ENCODE results near the gene VSNL1. TPM values are rescaled to one million over a fixed set of nuclear protein-coding genes. Genes with fewer than 3 reads are reported as not detected.

VSNL1 gene
- total RNA-seq, 1 donor from 2014 or later: 6.1 TPM

DNA sequence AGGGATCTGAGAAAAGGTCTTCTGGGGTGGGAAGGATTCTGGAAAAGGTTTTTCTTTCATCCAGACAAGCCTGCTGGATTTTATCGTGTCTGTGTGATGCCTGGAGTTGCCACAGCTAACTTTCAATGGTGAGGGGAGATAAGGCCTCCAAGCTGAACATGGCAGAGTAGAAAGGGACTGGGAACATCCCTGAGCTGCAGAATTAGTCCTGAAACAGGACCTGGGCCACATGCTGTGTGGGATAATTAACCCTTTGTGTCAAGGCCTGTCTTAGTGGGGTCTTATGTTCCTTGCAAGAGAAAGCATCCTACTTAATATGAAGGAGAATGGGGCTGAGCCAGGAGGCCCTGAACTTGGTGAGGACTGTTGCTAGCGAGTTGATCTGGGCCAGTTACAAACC, 66.4 kb downstream of the VSNL1 start:
- TF ChIP-seq, protein P1, sequence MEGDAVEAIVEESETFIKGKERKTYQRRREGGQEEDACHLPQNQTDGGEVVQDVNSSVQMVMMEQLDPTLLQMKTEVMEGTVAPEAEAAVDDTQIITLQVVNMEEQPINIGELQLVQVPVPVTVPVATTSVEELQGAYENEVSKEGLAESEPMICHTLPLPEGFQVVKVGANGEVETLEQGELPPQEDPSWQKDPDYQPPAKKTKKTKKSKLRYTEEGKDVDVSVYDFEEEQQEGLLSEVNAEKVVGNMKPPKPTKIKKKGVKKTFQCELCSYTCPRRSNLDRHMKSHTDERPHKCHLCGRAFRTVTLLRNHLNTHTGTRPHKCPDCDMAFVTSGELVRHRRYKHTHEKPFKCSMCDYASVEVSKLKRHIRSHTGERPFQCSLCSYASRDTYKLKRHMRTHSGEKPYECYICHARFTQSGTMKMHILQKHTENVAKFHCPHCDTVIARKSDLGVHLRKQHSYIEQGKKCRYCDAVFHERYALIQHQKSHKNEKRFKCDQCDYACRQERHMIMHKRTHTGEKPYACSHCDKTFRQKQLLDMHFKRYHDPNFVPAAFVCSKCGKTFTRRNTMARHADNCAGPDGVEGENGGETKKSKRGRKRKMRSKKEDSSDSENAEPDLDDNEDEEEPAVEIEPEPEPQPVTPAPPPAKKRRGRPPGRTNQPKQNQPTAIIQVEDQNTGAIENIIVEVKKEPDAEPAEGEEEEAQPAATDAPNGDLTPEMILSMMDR (IDR thresholded peaks at IDR 0.05; ENCODE audit: partially characterized antibody, unreplicated experiment): no peak
- Mint-ChIP-seq H3K9me3 (ENCODE audit: unreplicated experiment) (no peaks in the 10 kb centered on the region), H3K4me3 (ENCODE audit: unreplicated experiment) (no peak overlapping the region), H3K36me3 (ENCODE audit: unreplicated experiment) (no peaks in the 10 kb centered on the region), H3K27me3 (ENCODE audit: unreplicated experiment) (peaks cover 3% of the 10 kb centered on the region), H3K4me1 (ENCODE audit: low read depth, unreplicated experiment) (peaks cover 5% of the 10 kb centered on the region), H3K27ac (ENCODE audit: unreplicated experiment) (no peak overlapping the region)
- DNase-seq: no peak

GRCh38 chr2:17607379-17607778, 66.9 kb downstream of the VSNL1 start:
- H3K9me3 Mint-ChIP-seq (ENCODE audit: unreplicated experiment): no peaks in the 10 kb centered on the region
- H3K4me1 Mint-ChIP-seq (ENCODE audit: low read depth, unreplicated experiment): peaks cover 5% of the 10 kb centered on the region
- peaks cover 3% of the 10 kb centered on the region for H3K27me3 Mint-ChIP-seq (ENCODE audit: unreplicated experiment)
- no peak for DNase-seq
- H3K36me3 Mint-ChIP-seq (ENCODE audit: unreplicated experiment): no peaks in the 10 kb centered on the region
- no peak overlapping the region for H3K4me3 Mint-ChIP-seq (ENCODE audit: unreplicated experiment)
- no peak overlapping the region for H3K27ac Mint-ChIP-seq (ENCODE audit: unreplicated experiment)
- TF ChIP-seq, protein P1 (IDR thresholded peaks at IDR 0.05; ENCODE audit: partially characterized antibody, unreplicated experiment): no peak

- Mint-ChIP-seq H3K36me3 (ENCODE audit: unreplicated experiment) (no peaks in the 10 kb centered on the region), H3K4me3 (ENCODE audit: unreplicated experiment) (no peak overlapping the region), H3K27ac (ENCODE audit: unreplicated experiment) (no peak overlapping the region), H3K4me1 (ENCODE audit: low read depth, unreplicated experiment) (peaks cover 6% of the 10 kb centered on the region), H3K27me3 (ENCODE audit: unreplicated experiment) (peaks cover 3% of the 10 kb centered on the region), H3K9me3 (ENCODE audit: unreplicated experiment) (no peaks in the 10 kb centered on the region)
- DNase-seq: no peak
- TF ChIP-seq, protein P1 (IDR thresholded peaks at IDR 0.05; ENCODE audit: partially characterized antibody, unreplicated experiment): no peak
Measured at GRCh38 chr2:17608251-17608650, 67.8 kb downstream of the VSNL1 start.

DNA sequence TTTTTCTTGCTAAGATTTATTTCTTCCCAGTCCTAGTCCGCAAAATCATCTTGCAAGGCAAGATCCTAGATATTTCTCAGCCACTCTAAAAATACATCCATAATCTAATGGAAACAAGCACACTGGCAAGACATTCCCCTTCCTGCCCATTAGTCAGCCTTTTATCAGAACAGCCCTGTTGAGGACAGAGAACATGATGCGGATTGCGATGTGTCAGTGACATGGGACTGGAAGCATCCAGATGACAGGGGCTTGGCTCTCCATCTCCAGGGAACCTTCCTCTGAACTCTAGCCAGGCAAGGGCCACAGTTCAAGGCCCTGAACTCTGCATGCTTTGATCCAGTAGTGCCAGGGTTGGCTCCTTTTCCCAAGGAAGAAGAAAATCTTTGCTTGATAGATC, 70.0 kb downstream of the VSNL1 start:
- no peaks in the 10 kb centered on the region for H3K36me3 Mint-ChIP-seq (ENCODE audit: unreplicated experiment)
- H3K4me1 Mint-ChIP-seq (ENCODE audit: low read depth, unreplicated experiment): peaks cover 10% of the 10 kb centered on the region
- H3K9me3 Mint-ChIP-seq (ENCODE audit: unreplicated experiment): peaks cover 1% of the 10 kb centered on the region
- TF ChIP-seq, protein P1 (IDR thresholded peaks at IDR 0.05; ENCODE audit: partially characterized antibody, unreplicated experiment): no peak
- no peaks in the 10 kb centered on the region for H3K27me3 Mint-ChIP-seq (ENCODE audit: unreplicated experiment)
- no peak for DNase-seq
- no peak overlapping the region for H3K4me3 Mint-ChIP-seq (ENCODE audit: unreplicated experiment)
- no peak overlapping the region for H3K27ac Mint-ChIP-seq (ENCODE audit: unreplicated experiment)

GRCh38 chr2:17611036-17611435, 70.5 kb downstream of the VSNL1 start:
- Mint-ChIP-seq H3K9me3 (ENCODE audit: unreplicated experiment) (peaks cover 1% of the 10 kb centered on the region), H3K27me3 (ENCODE audit: unreplicated experiment) (no peaks in the 10 kb centered on the region), H3K4me3 (ENCODE audit: unreplicated experiment) (no peak overlapping the region), H3K27ac (ENCODE audit: unreplicated experiment) (no peak overlapping the region), H3K4me1 (ENCODE audit: low read depth, unreplicated experiment) (peaks cover 12% of the 10 kb centered on the region), H3K36me3 (ENCODE audit: unreplicated experiment) (no peaks in the 10 kb centered on the region)
- TF ChIP-seq, protein P1 (IDR thresholded peaks at IDR 0.05; ENCODE audit: partially characterized antibody, unreplicated experiment): no peak
- DNase-seq: no peak
